SKM-1 treated with dmso at 0.1 percent for 144 hours (cell line): ENCODE results near the gene COPS3.

ENCODE experiments used
- DNase-seq: peaks from one replicate; lab custom pipeline; 2025; ENCODE audit not compliant: unreplicated experiment; lab: John Stamatoyannopoulos, UW

The COPS3 gene

DNA sequence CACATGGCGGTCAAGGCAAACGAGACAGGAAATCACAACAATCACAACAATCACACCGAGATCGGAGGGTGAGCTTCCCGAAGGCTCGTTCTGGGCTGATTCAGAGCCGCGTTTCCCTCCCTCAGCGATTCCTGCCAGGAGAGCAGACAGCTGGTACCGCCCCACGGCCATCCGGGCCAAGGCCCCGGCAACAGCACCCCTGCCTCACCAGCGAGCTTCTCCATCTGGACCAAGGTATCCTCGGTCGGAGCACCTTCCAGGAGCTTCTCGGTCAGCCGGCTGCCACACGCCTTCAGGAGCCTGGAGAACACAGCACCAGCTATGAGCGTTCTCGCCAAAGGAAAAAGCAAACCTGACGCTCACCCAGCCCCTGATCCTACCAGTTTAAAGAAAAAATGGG lies 59.7 kb downstream of the COPS3 start:
- DNase-seq: no peak

DNA sequence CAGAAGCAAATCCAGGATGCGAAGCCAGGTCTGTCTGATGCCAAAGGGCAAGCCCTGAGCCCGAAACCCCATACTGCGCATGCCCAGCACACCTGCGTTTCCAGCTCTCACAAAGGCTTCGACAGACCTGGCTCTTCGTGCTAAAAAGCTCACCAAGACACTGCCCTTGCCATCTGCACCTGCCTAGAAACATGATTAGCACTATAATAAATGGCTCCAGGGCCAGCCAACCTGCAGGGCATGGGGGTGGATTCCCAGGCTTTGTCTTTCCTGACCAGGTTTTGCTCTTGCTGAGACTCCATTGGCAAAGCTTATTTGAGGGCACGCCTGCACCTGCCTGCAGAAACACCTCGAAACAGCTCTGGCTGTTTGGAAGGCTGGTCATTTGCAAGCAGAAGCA lies 60.5 kb downstream of the COPS3 start:
- no peak for DNase-seq

DNA sequence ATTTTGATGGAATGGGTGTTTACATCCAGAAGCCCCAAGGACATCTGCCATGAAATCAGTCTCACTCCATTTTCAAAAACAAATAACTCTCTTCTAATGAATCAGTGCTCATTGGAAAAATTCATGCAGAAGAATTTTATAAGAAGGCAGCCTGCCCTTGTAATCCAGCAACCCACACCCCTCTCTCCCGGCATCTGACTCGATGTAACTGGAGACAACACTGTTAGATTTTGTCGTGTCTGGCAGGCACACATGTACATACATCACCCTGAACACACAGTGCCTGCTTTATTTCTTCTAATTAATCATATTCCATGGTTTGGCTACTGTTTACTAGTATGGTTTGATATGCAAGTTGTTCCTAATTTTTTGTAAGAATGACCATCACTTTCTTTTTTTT lies 63.1 kb downstream of the COPS3 start:
- no peak for DNase-seq

DNA sequence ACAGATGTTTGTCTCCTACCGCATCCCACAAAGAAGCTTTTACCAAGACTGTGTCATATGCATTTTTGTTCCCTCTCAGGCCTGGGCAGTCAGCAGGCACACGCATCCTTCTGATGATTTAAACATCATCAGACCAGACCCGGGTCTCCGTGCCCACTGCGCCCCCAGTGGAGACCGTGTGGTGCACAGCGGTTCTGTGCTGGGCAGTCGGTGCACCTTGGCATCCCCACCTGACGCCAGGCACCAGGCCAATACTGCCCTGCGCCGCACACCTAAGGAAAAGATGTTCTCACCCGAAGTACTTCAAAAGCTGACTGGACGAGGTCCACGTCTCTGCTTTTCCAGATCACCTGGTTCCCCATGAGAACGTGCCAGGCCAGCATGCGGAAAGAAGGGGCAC lies 64.3 kb downstream of the COPS3 start:
- no peak for DNase-seq

DNA sequence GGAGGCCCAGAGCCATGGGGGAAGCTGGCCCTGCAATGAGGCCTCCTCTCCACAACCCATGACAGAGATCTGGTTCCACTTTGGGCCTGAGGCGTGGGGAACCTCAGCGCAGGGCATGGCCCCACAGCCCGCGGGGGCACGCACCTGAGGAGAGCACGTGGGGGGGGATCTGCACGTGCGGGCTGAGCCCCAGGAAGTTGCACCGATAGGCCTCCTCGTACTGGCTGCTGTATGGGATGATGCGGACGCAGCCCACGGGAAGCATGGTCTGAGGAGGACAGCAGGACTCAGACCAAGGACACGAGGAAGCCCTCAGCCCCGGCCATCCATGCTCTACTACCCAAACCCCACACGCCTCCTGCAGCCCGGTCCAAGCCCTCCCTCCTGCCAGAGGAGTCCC lies 64.8 kb downstream of the COPS3 start:
- DNase-seq: no peak

DNA sequence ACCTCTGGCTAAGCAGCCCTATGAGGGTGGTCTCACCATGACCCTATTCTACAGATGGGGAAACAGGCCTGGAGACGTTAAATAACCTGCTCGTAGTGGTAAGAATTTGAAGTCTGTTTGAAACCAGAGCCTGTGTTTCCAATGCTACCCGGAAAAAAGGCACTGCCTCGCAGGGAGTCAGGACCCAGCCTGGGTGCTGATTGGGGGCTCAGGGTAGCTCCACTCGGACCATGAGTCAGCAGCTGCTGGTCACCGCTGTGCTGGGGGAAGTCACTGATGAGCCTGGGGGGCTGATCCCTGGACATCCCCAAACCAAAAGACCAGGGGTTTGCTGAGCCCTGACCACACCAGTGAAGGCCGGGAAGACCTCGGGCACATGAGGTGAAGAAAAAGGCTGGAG lies 65.5 kb downstream of the COPS3 start:
- DNase-seq: no peak

DNA sequence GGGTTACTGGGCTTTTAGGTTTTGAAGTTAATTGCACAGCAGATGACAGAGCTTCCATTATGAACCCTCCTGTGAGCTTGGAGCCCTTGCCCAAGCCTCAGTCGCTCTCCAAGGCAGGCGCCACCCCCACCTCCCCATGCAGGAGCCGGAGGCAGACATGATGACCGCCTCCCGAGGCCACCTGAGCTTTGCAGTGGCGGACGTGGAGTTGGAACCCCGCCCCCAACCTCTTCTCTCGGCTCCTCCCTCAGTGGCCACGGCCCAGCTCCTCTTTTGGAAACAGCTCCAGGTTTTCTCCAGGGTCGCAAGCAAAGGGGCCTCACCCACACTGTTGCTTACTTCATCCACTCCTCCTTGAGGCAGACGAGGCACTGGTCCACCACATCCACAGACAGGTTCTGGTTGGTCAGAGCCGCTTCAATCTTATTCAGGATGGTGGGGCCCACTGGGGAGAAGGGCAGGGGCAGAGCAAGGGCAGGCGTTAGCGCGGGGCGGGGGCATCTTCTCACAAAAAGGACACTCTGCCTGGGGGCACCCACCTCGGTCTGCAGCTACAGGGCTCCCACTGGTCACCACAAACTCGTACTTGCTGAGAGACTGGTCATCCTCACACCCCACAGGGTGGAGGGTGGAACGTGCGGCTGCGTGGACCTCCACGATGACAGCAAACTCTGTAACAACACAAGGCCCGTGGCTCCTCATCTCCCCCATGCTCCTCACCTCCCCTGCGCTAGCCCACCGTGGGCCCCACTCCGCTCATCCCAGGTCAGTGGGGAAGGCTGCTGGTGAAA lies 66.2 kb downstream of the COPS3 start:
- no peak for DNase-seq

DNA sequence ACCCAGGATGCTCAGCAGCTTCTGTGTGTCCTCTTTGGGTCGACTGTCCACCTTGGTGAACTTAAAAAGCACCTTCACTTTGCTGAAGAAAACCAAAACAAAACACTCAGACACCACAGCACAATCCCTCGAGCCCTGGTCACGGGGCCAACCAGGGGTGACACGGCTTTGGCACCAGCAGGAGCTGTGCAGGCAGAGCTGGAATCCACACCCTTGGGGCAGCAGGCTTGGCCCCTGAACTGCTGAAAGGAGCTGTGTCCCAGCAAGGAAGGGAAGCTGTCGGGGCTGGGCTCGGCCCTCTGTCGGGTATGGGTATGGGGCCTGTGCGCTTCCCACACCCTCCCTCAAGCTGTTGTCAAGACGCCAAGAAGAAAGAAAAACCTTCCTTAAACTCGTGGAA lies 67.3 kb downstream of the COPS3 start:
- DNase-seq: no peak

DNA sequence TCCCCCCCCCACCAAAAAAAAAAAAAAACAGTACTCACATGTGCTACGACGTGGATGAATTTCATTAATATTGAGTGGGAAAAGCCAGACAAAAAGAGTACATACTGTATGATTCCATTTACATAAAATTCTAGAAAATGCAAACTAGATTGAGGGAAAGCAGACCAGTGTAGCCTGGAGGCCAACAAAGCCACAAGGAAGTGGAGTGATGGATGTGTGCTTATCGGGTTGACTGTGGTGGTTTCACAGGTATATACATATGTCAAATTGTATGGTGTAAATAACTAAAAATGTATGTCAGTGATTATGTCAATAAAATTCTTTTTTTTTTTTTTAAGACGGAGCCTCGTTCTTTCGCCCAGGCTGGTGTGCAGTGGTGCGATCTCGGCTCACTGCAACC lies 73.0 kb downstream of the COPS3 start:
- DNase-seq: no peak

DNA sequence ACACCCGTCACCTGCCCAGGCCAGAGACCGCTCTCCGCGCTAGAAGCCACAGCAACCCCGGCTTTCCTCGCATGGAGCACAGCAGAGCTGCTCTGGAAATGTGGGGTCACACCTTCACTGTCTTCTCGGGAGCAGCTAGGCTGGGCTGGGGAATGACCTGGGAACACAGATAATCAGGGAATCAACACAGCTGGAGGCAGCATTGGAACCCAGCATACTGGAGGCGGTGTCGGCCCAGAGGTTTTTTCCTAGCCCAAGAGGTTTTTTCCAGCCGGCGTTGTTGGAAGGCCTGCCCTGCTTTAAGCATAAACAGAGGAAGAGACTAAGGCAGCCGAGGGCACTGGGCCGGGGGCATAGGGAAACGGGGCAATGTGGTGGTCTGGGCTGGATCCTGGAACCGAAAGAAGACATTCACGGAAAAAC lies 74.1 kb downstream of the COPS3 start:
- DNase-seq: no peak

DNA sequence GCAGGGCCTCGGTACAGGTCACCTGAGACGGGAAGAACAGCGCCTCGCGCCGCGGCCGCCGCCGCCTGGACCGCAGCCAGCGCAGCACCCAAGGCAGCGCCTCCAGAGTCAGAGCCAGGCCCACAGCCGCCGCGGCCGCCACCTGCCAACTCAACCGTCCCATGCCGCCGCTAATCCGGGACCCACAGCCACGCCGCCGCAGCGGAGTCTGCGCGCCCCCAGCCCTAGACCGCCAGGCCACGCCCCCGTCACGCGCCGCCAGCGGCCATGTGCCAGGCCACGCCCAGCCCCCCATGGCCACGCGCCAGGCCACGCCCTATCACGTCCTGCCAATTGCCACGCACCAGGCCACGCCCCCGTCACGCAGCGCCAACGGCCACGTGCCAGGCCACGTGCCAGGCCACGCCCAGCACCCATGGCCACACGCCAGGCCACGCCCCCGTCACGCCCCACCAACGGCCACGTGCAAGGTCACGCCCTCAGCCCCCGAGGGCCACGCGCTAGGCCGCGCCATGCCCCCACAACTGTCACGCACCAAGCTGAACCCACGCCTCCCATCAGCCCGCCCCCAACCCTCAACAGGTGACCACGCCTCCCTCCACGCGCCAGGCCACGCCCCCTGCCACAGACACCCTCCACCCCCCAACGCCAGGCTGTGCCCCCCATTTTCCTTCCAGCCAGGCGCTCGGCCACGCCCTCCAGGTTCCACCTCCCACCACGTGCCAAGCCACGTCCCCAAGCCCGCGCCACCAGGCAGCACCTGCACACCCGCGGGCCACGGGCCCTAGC lies 74.7 kb downstream of the COPS3 start, which contains the start of gene PLD6:
TSS of gene PLD6 (minus strand) at position 210 of the 789 bp plus-strand sequence. CDS start at position 163, 47 bp downstream.
- peak; percentile 90 for DNase-seq

DNA sequence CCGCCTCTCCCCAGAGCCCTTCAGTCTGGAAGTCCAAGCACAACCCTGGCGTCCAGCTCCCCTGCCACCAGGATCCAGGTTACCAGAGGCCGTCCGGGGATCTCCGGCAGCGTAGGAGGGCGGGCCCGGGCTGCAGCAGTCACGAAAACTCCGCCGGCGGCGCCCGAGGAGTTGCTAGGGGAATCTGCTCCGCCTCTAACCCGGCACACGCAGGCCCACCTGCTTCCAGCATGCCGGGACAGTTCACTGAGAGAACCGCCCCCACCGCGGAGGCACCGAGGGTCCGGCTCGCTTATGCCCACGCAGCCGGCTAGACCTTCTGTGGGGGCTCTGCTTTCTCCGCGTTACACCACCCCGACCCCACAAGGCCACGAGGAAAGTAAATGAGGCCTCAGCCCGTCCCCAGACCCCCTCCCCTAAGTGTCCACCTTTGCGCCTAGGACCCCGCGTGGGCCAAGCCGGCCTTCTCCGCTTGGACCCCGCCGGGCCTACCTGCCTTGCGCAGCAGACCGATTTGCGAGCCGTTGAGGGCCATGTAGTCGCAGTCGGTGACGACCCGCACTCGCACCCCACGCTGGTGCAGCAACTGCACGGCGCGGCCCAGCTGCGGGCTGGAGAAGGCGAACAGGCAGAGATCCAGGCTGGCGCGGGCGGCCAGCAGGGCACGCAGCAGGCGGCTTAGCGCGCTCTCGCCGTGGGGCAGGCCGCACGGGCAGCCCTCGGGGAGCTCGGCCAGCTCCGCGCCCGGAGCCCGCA lies 75.5 kb downstream of the COPS3 start:
- peak; percentile 20 for DNase-seq

DNA sequence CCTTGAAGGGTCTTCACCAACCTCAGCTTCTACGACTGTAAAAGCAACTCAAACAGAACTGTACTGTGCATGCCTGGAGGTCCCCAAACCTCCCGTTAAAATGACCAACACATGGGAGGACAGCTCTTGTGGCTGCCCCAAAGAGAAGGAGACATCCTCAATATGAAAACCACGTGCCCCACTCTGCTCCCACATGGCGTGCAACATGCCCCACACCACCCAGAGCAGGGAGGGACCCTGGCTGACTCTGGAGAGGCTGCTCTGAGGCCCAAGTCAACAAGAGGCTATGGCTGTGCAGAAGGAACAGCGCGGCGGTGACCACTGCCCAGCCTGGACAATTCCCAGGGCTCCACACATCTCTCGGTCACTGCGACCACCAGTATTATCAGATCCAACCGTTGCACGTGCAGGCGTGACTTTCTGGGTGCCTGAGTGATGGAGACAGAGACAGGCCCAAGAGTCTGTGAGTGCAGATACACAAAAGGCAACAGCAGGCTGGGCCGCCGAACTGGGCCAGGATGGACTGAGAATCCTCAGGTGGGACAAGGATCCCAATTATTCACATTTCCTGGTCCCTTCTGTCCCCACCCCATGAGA lies 76.3 kb downstream of the COPS3 start:
- no peak for DNase-seq

DNA sequence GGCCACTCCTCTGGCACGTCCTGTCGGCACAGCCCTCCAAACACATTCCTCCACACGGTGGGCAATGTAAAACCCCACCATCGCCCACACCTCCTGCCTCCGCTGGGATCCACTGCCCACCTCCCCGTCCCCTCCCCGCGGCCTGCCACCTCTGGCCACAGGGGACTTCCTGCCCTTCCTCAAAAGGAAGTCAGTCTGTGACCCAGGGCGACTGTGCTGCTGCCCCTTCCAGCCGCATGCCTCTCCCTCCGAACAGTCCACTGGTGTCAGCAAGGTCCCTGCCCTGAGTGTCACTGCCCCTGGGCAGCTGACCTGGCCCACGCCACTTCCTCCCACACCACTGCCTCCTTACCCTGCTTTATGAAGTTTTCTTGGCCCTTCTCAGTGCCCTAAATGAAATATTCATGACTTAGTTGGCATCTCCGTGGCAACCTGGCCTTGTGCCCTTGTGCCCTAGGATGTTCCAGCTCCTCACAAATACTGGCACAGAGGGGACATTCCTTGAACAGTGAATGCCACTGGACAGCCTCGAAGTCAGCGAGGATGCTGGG lies 76.9 kb downstream of the COPS3 start:
- DNase-seq: no peak

DNA sequence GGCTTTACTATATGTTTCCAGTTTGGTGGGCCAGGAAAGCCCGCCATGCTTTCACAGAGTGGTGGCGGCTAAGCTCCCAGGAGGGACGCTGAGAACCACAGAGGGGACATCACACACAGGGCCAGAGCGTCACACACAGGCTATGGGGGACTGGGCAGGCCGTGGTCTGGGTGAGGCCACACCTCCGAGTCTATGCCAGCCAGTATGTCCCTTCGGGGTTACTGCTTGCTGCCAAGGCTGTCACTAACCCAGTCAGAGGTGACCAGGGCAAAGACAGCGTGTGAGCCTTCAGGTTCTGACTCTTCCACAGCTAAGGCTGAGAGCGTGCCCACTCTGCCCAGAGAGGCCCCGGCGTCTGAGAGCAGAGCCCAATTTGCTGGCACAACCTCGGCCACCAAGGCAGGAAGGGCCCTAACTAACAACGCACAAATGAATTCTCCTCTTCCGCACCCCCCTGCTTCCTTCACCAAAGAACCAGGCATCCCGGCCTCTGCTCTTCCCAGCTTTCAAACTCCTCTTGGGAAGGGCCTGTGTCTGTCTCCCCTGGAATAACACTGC lies 77.8 kb downstream of the COPS3 start:
- no peak for DNase-seq

DNA sequence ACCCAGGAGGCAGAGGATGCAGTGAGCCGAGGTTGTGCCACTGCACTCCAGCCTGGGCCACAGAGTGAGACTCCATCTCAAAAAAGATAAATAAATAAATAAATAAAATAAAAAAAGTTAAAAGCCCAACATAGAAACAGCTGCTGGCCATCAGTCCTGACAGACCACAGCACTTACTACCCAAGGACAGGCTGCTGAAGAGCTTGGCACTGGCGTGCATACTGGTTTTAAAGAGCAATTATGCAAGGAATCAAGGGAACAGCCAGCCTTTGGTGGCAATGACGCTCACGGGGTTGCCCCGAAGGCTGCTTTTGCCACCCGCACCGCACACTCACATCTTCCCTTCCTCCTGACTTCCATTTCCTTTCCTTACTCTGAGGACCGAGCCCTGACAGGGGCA lies 79.1 kb downstream of the COPS3 start:
- DNase-seq: no peak

DNA sequence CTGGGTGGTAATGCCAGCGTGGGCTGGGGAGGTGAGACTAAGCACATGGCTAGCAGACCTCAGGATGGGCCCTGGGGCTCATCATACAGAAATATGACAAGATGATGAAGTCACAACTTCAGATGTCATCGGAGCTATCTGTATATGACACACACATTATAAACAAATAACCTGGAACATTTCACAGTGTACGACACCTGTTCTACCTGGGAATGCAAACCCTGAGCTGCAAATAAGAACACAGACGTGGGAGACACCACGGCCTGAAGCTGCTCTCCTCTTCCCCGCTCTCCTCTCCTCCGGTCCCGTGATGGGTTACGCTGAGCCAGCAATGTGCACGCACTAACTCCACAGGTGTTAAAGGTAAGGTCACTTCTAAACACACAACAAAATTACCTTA lies 79.8 kb downstream of the COPS3 start:
- DNase-seq: no peak

DNA sequence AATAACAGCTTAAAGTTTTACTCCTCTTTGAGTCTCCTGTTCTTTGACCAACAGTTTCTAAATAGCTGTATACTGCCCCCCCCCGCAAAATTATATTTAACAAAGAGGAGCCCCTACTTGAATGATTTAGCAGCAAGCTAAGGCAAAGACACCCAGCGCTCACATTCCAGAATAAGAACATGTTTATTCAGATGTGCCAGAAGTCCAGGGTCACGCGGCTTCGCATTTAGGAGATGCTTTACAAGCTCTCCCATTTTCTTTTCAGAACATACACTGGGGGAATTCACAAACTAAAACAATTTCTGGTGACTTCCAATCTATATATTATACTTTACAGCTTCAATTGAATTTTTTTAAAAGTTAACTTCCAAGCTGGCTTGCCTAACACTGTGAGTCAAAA lies 80.2 kb downstream of the COPS3 start:
- no peak for DNase-seq

DNA sequence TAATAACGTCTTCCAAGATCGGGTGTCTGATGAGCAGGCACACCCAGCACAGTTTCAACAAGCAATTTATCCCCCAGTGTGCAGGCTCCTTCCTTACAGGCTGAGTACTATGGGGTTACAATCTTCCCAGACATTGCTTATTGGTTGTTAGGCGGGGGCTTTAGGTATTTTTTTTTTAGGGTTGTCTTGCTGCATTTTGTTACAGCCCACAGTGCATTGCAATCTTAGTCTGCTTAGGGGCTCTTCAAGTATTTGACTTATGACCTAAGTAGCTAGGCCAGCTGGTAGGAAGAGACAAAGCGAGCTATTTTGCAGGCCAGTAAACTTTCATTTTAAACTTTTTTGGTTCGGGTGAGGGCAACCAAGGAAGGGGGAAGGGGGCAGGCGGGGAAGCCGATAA lies 80.7 kb downstream of the COPS3 start:
- DNase-seq: no peak

DNA sequence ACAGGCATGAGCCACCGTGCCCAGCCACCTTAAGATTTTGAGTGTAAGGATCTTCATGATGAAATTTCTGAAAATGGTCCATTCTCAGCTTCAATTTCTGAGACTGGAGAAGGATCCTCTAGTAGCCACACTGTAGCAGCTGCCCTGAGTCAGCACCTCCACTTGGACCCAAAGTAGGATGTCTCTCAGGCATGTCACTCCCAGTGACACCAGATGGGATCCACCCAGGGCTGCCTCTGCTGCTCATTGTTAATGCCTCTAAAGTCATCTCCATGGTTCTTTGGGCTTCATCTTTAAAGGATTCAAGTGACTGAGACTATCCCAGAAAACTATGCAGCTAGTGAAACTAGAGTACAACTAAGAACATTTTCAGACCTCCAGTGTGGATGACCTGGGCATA lies 82.8 kb downstream of the COPS3 start:
- no peak for DNase-seq

DNA sequence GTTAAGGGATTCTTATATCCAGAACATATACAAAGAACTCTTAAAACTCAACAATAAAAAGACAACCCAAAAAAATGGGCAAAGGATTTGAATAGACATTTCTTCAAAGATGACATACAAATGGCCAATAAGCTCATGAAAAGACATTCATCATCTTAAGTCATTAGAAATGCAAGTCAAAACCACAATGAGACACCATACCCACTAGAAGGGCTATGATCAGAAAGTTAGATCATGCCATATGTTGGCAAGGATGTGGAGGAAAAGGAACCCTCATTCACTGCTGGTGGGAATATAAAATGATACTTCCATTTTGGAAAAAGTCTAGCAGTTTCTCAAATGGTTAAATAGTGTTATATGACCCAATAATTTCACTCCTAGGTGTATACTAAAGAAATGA lies 84.3 kb downstream of the COPS3 start:
- no peak for DNase-seq
